ENCODE measurements around the gene GAPT. TPM values are rescaled to one million over a fixed set of nuclear protein-coding genes. Genes with fewer than 3 reads are reported as not detected.

GAPT gene
- total and polyA plus RNA-seq, 2 donors (not counting 1 experiment from before 2014, with no cell fraction given): not detected

- TF ChIP-seq CTCF (conservative IDR thresholded peaks at IDR 0.05 in 1 of 2, IDR thresholded peaks at IDR 0.05 in 1 of 2; ENCODE audit: low read depth in 1 of 2, low read length in 2 of 2) (no peak), EZH2 (IDR thresholded peaks at IDR 0.05; ENCODE audit: low read length, missing control alignments) (no peak)
- H3K4me2 ChIP-seq (ENCODE audit: extremely low read depth, insufficient read depth, low read length): no peak overlapping the region
These were observed 9.4 kb upstream of the GAPT start for GRCh38 chr5:58481828-58482227.

GRCh38 chr5:58482536-58482935 lies 8.7 kb upstream of the GAPT start:
- H3K79me2 ChIP-seq (ENCODE audit: control insufficient read depth, insufficient read depth, low read length): no peaks in the 10 kb centered on the region
- no peaks in the 10 kb centered on the region for H3K36me3 ChIP-seq (ENCODE audit: control insufficient read depth, insufficient read depth, low read length)
- H3K4me3 ChIP-seq (replicated peaks in 1 of 4; ENCODE audit: control extremely low read depth in 1 of 4, insufficient read depth in 1 of 4, low read depth in 3 of 4, low read length in 4 of 4): no peak overlapping the region
- no peak overlapping the region for H3K9ac ChIP-seq (ENCODE audit: insufficient read depth, low read length)
- no peak for TF ChIP-seq EZH2 (IDR thresholded peaks at IDR 0.05; ENCODE audit: low read length, missing control alignments)
- no peak for TF ChIP-seq CTCF (conservative IDR thresholded peaks at IDR 0.05 in 1 of 2, IDR thresholded peaks at IDR 0.05 in 1 of 2; ENCODE audit: low read depth in 1 of 2, low read length in 2 of 2)
- H2AFZ ChIP-seq (ENCODE audit: low read length): no peak overlapping the region
- no peaks in the 10 kb centered on the region for H3K9me3 ChIP-seq (ENCODE audit: control insufficient read depth, insufficient read depth, low read depth, low read length)
- H4K20me1 ChIP-seq (ENCODE audit: control insufficient read depth, extremely low read depth, insufficient read depth, low read length): no peaks in the 10 kb centered on the region
- no peak overlapping the region for H3K27ac ChIP-seq (ENCODE audit: insufficient read depth, low read length)
- H3K4me1 ChIP-seq (ENCODE audit: control insufficient read depth, extremely low read depth, insufficient read depth, low read length): no peaks in the 10 kb centered on the region
- DNase-seq (ENCODE audit: low read depth in 2 of 2): no peak
- no peak overlapping the region for H3K4me2 ChIP-seq (ENCODE audit: extremely low read depth, insufficient read depth, low read length)
- H3K27me3 ChIP-seq (ENCODE audit: control insufficient read depth, insufficient read depth, low read length): no peaks in the 10 kb centered on the region

More at GRCh38 chr5:58481828-58482227, 9.4 kb upstream of the GAPT start:
- H3K36me3 ChIP-seq (ENCODE audit: control insufficient read depth, insufficient read depth, low read length): no peaks in the 10 kb centered on the region
- no peak overlapping the region for H3K4me3 ChIP-seq (replicated peaks in 1 of 4; ENCODE audit: control extremely low read depth in 1 of 4, insufficient read depth in 1 of 4, low read depth in 3 of 4, low read length in 4 of 4)
- no peak overlapping the region for H3K9ac ChIP-seq (ENCODE audit: insufficient read depth, low read length)
- H3K4me1 ChIP-seq (ENCODE audit: control insufficient read depth, extremely low read depth, insufficient read depth, low read length): no peaks in the 10 kb centered on the region
- H3K79me2 ChIP-seq (ENCODE audit: control insufficient read depth, insufficient read depth, low read length): no peaks in the 10 kb centered on the region
- H4K20me1 ChIP-seq (ENCODE audit: control insufficient read depth, extremely low read depth, insufficient read depth, low read length): no peaks in the 10 kb centered on the region
- no peaks in the 10 kb centered on the region for H3K9me3 ChIP-seq (ENCODE audit: control insufficient read depth, insufficient read depth, low read depth, low read length)
- no peaks in the 10 kb centered on the region for H3K27me3 ChIP-seq (ENCODE audit: control insufficient read depth, insufficient read depth, low read length)
- H3K27ac ChIP-seq (ENCODE audit: insufficient read depth, low read length): no peak overlapping the region
- no peak overlapping the region for H2AFZ ChIP-seq (ENCODE audit: low read length)
- no peak for DNase-seq (ENCODE audit: low read depth in 2 of 2)

GRCh38 chr5:58484505-58484904 lies 6.7 kb upstream of the GAPT start:
- Histone ChIP-seq H3K4me1 (ENCODE audit: control insufficient read depth, extremely low read depth, insufficient read depth, low read length) (no peaks in the 10 kb centered on the region), H2AFZ (ENCODE audit: low read length) (no peak overlapping the region), H3K9ac (ENCODE audit: insufficient read depth, low read length) (no peak overlapping the region), H3K4me2 (ENCODE audit: extremely low read depth, insufficient read depth, low read length) (no peak overlapping the region), H4K20me1 (ENCODE audit: control insufficient read depth, extremely low read depth, insufficient read depth, low read length) (no peaks in the 10 kb centered on the region), H3K4me3 (replicated peaks in 1 of 4; ENCODE audit: control extremely low read depth in 1 of 4, insufficient read depth in 1 of 4, low read depth in 3 of 4, low read length in 4 of 4) (no peak overlapping the region), H3K36me3 (ENCODE audit: control insufficient read depth, insufficient read depth, low read length) (no peaks in the 10 kb centered on the region), H3K79me2 (ENCODE audit: control insufficient read depth, insufficient read depth, low read length) (no peaks in the 10 kb centered on the region), H3K27me3 (ENCODE audit: control insufficient read depth, insufficient read depth, low read length) (no peaks in the 10 kb centered on the region), H3K27ac (ENCODE audit: insufficient read depth, low read length) (no peak overlapping the region), H3K9me3 (ENCODE audit: control insufficient read depth, insufficient read depth, low read depth, low read length) (no peaks in the 10 kb centered on the region)
- no peak for DNase-seq (ENCODE audit: low read depth in 2 of 2)
- TF ChIP-seq EZH2 (IDR thresholded peaks at IDR 0.05; ENCODE audit: low read length, missing control alignments) (no peak), CTCF (conservative IDR thresholded peaks at IDR 0.05 in 1 of 2, IDR thresholded peaks at IDR 0.05 in 1 of 2; ENCODE audit: low read depth in 1 of 2, low read length in 2 of 2) (no peak)
